Testis (tissue), 3 donors: ENCODE results near the gene AASDH. TPM values are rescaled to one million over a fixed set of nuclear protein-coding genes. Genes with fewer than 3 reads are reported as not detected.

ENCODE experiments used
- DNase-seq: peaks from one replicate; pipeline ENCODE4 v3.0.0-alpha.2; 2019
- H3K27ac ChIP-seq, 2 donors: fragments of 200-600 bp; sonication (generic); one replicate each; pipeline ENCODE4 v1.5.1; 2019
- H3K27me3 ChIP-seq: fragments of 200-600 bp; sonication (generic); one replicate; pipeline ENCODE4 v1.5.1; 2019
- H3K36me3 ChIP-seq: fragments of 200-600 bp; sonication (generic); one replicate; pipeline ENCODE4 v1.5.1; 2017; ENCODE audit warnings: low read depth; ENCODE audit errors: missing control alignments
- H3K4me1 ChIP-seq: fragments of 200-600 bp; sonication (generic); one replicate; pipeline ENCODE4 v1.5.1; 2019
- H3K4me3 ChIP-seq, 2 donors: fragments of 200-600 bp; sonication (generic); one replicate each; pipeline ENCODE4 v1.5.1; 2017 to 2019
- H3K9me3 ChIP-seq: fragments of 200-600 bp; sonication (generic); one replicate; pipeline ENCODE4 v1.5.1; 2017
- POLR2A ChIP-seq: fragments of 450-650 bp; IDR thresholded peaks from one replicate; pipeline ENCODE4 v1.6.1; 2017; ENCODE audit warnings: antibody characterized with exemption, mild to moderate bottlenecking, moderate library complexity
- WGBS, 2 donors: methylation state at CpG; one replicate each; pipeline ENCODE4 v1.1.5; 2018; 5-methylcytosine and 5-hydroxymethylcytosine counted together
- intact Hi-C: fragments of 100-400 bp; cut with DNase I; formaldehyde crosslinking; loops from one replicate; pipeline ENCODE4 v1.15.1; 2023; ENCODE audit warnings: low total_unique reads
- polyA plus RNA-seq: library from polyadenylated mRNA; stranded (reverse); fragments of 350-450 nt; fragmentation: Illumina TruSeq; extraction: RNeasy Lipid Tissue Mini Kit (QIAGEN cat#74804); gene quantifications from one replicate; pipeline ENCODE4 v1.2.3, GENCODE V29; 2014; ENCODE audit warnings: low read depth, low replicate concordance; ENCODE audit not compliant: insufficient read depth
- total RNA-seq, 2 donors: library from RNA; depleted of rRNA; stranded (reverse); fragments of >200 nt; gene quantifications; one replicate each; pipeline ENCODE4 v1.2.3, GENCODE V29; 2016
- TF ChIP-seq, protein P1 (sequence below), 3 experiments: fragments of 450-650 bp in 2 of 3; fragments of 200-600 bp in 1 of 3; sonication (generic) in 1 of 3; IDR thresholded peaks; one replicate each; pipeline ENCODE4 v1.5.1; 2016 to 2019; ENCODE audit warnings: antibody characterized with exemption in 3 of 3, mild to moderate bottlenecking in 2 of 3, moderate library complexity in 1 of 3

The AASDH gene
- total and polyA plus RNA-seq, 3 donors from 2014 or later: 7.8 to 19.5 (median 12.3) TPM

DNA sequence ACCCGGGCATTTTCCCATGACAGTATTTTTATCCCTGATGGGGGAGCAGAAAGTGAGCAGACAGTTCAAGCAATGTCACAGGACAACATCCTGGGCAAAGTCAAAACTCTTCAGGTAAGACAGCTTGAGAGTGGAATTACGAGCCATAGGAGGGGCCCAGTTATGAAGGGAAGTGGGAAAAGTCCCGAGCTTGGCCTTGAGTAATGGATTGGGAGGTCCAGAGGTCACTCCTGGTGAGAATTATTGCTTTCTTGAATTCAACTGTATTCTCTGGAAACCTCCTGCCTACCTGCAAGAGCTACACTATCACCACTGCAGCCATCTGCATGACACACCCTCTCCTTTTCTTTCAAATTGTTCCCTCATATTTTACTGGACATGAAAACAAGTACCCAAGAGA is 89.1 kb downstream of the AASDH start:
- Histone ChIP-seq H3K4me1 (peaks cover 15% of the 10 kb centered on the region), H3K9me3 (no peaks in the 10 kb centered on the region), H3K36me3 (no peaks in the 10 kb centered on the region), H3K27ac (no peak overlapping the region), H3K4me3 (no peak overlapping the region), H3K27me3 (no peaks in the 10 kb centered on the region)
- TF ChIP-seq POLR2A: no peak
- TF ChIP-seq, protein P1, sequence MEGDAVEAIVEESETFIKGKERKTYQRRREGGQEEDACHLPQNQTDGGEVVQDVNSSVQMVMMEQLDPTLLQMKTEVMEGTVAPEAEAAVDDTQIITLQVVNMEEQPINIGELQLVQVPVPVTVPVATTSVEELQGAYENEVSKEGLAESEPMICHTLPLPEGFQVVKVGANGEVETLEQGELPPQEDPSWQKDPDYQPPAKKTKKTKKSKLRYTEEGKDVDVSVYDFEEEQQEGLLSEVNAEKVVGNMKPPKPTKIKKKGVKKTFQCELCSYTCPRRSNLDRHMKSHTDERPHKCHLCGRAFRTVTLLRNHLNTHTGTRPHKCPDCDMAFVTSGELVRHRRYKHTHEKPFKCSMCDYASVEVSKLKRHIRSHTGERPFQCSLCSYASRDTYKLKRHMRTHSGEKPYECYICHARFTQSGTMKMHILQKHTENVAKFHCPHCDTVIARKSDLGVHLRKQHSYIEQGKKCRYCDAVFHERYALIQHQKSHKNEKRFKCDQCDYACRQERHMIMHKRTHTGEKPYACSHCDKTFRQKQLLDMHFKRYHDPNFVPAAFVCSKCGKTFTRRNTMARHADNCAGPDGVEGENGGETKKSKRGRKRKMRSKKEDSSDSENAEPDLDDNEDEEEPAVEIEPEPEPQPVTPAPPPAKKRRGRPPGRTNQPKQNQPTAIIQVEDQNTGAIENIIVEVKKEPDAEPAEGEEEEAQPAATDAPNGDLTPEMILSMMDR (IDR thresholded peaks at IDR 0.05): no peak
- 66 to 77% methylated on average over 3 of the region's 3 CpGs for WGBS, 2 donors
- intact Hi-C loops: no loop called here
- DNase-seq: no peak

DNA sequence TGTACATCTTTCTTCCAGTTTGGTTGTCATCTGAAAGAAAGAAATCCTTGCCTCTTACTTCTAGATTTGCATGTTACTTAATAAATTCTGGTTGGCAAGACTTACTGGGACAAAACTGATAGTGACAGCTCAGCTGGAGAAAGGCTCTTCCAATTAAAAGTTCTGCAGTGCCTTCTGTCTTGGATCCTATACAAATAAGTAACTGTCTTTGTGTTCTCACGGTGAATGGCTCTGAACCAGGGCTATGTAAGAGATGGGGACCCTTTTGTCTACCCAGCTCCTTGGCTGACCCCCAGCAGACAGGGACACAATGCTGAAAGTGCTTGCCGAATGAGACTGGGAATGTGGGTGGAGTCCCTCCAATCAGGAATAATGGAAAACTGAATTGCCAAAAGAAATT is 89.5 kb downstream of the AASDH start:
- DNase-seq: no peak
- no peak for TF ChIP-seq POLR2A
- TF ChIP-seq, protein P1 (IDR thresholded peaks at IDR 0.05): no peak
- no peak overlapping the region for H3K4me3 ChIP-seq
- intact Hi-C loops: no loop called here
- H3K4me1 ChIP-seq: peaks cover 15% of the 10 kb centered on the region
- WGBS, 2 donors: 32 to 46% methylated on average over 2 of the region's 2 CpGs
- H3K27ac ChIP-seq: no peak overlapping the region
- H3K27me3 ChIP-seq: no peaks in the 10 kb centered on the region
- H3K36me3 ChIP-seq: no peaks in the 10 kb centered on the region
- H3K9me3 ChIP-seq: no peaks in the 10 kb centered on the region

DNA sequence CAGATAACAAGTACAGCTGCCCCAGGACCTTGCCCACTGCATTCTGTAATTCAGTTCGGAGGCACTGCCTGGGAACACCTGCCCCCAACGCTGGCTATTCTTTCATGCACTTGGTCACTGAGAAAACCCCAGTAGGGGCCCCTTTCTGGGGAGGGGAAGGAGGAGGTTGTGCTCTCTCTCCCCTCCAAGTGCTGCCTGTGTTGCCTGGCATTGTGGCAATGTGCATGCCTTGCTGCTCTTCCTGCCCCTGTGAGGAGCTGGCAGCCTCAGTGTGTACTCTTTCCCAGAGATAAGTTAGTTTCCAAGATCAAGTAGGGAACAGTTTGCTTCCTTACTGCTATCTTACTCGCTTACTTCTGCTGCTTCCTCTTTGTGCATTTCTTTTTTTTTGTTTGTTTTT is 90.8 kb downstream of the AASDH start:
- WGBS, 2 donors: 30 to 47% methylated on average over 3 of the region's 3 CpGs
- no peaks in the 10 kb centered on the region for H3K27me3 ChIP-seq
- H3K36me3 ChIP-seq: no peaks in the 10 kb centered on the region
- peak overlapping the region in 1 of 2 donors; percentile 44 for H3K27ac ChIP-seq
- DNase-seq: peak; percentile 72
- TF ChIP-seq, protein P1 (IDR thresholded peaks at IDR 0.05): no peak
- TF ChIP-seq POLR2A: no peak
- H3K9me3 ChIP-seq: no peaks in the 10 kb centered on the region
- peaks cover 8% of the 10 kb centered on the region for H3K4me1 ChIP-seq
- intact Hi-C loops: no loop called here
- no peak overlapping the region for H3K4me3 ChIP-seq

DNA sequence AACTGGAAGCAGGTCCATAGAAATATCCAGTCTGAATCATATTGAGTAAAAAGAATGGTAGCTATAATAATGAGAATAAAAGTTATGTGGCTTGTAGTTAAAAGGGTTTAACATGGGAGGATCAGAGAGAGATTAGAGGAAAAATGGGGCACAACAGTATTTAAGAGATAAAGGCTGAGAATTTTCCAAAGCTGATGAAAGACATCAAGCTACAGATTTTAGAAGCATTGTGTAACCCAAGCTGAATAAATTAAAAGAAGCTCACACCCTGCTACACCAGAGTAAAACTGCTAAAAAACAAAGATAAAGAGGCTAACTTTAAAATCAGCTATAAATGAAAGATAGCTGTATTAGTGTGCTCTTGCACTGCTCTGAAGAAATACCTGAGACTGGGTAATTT is 94.2 kb downstream of the AASDH start:
- no peak overlapping the region for H3K4me3 ChIP-seq
- DNase-seq: no peak
- no peaks in the 10 kb centered on the region for H3K27me3 ChIP-seq
- H3K27ac ChIP-seq: no peak overlapping the region
- H3K9me3 ChIP-seq: no peaks in the 10 kb centered on the region
- no peaks in the 10 kb centered on the region for H3K36me3 ChIP-seq
- intact Hi-C loops: no loop called here
- peaks cover 8% of the 10 kb centered on the region for H3K4me1 ChIP-seq
- TF ChIP-seq, protein P1 (IDR thresholded peaks at IDR 0.05): no peak
- TF ChIP-seq POLR2A: no peak

DNA sequence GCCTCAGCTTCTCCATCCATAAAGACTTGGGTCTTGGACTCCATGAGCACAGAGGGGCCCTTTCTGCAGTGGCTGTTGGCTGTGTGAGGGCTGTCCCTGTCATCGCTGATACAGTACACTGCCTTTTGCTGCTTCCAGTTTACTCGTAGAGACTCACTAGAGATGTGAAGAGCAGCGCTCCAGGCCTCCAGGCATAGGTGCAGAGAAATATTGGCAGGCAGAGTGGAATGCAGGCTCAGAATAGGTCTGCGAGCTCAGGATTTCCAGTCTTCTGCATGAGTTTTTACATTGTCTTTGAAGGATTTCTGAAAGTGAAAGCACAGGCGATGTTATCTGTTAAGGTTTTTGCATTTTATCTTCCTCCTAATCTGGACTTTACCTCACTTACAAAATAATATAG is 97.4 kb downstream of the AASDH start:
- TF ChIP-seq, protein P1 (IDR thresholded peaks at IDR 0.05): no peak
- TF ChIP-seq POLR2A: no peak
- intact Hi-C loops: no loop called here
- DNase-seq: no peak
- no peak overlapping the region for H3K27ac ChIP-seq
- 64 to 73% methylated on average over 5 of the region's 5 CpGs for WGBS, 2 donors
- no peaks in the 10 kb centered on the region for H3K36me3 ChIP-seq
- H3K27me3 ChIP-seq: no peaks in the 10 kb centered on the region
- H3K4me3 ChIP-seq: no peak overlapping the region
- no peaks in the 10 kb centered on the region for H3K4me1 ChIP-seq
- no peaks in the 10 kb centered on the region for H3K9me3 ChIP-seq
